Gastrocnemius medialis (tissue), 4 donors: ENCODE data around the gene CCL25. TPM values are rescaled to one million over a fixed set of nuclear protein-coding genes. Genes with fewer than 3 reads are reported as not detected.
"Not testable (repeated sequence)": the region's sequence is repeated elsewhere in the genome, so short reads cannot be mapped to it uniquely, and the experiment has no call there.

Experiments used
- ATAC-seq, 2 donors: fragments of 150-250 bp; one replicate each; pipeline ENCODE4 v1.9.1; 2016
- DNase-seq, 2 donors: peaks; one replicate each; pipeline ENCODE4 v3.0.0-alpha.2; 2019
- H3K27ac ChIP-seq, 4 donors: fragments of 200-600 bp; sonication (generic); 1 replicate in 1 of 4; 2 replicates in 3 of 4; pipeline ENCODE4 v1.5.1; 2016 to 2018; ENCODE audit warnings: mild to moderate bottlenecking in 2 of 4, moderate library complexity in 1 of 4
- H3K27me3 ChIP-seq, 3 donors: fragments of 200-600 bp; sonication (generic) in 2 of 3; 1 replicate in 1 of 3; 2 replicates in 2 of 3; pipeline versions ENCODE4 v1.5.1 to v1.6.0; 2016 to 2019; ENCODE audit warnings: mild to moderate bottlenecking in 1 of 3, moderate library complexity in 1 of 3
- H3K36me3 ChIP-seq, 2 donors: fragments of 200-600 bp; sonication (generic) in 1 of 2; one replicate each; pipeline ENCODE4 v1.5.1; 2017 to 2018
- H3K4me1 ChIP-seq, 2 donors: fragments of 200-600 bp; sonication (generic) in 1 of 2; one replicate each; pipeline ENCODE4 v1.5.1; 2016 to 2017; ENCODE audit warnings: mild to moderate bottlenecking in 2 of 2
- H3K4me3 ChIP-seq, 4 donors: fragments of 200-600 bp; sonication (generic) in 3 of 4; 1 replicate in 1 of 4; 2 replicates in 3 of 4; pipeline ENCODE4 v1.5.1; 2016 to 2019; ENCODE audit warnings: mild to moderate bottlenecking in 2 of 4
- H3K9me3 ChIP-seq, 3 donors: fragments of 200-600 bp; sonication (generic) in 2 of 3; 1 replicate in 1 of 3; 2 replicates in 2 of 3; pipeline ENCODE4 v1.5.1; 2016 to 2019
- CTCF ChIP-seq, 5 experiments: fragments of 450-650 bp in 3 of 5; fragments of 200-600 bp in 2 of 5; sonication (generic) in 2 of 5; IDR thresholded peaks in 4 of 5; conservative IDR thresholded peaks in 1 of 5; 1 replicate in 4 of 5; 2 replicates in 1 of 5; pipeline ENCODE4 v1.5.1; 2016 to 2019; ENCODE audit warnings: antibody characterized with exemption in 5 of 5, mild to moderate bottlenecking in 3 of 5, moderate library complexity in 3 of 5
- POLR2A ChIP-seq, 2 donors: fragments of 450-650 bp; IDR thresholded peaks; one replicate each; pipeline ENCODE4 v1.6.1; 2017; ENCODE audit warnings: antibody characterized with exemption in 2 of 2, mild to moderate bottlenecking in 2 of 2, moderate library complexity in 2 of 2
- in situ Hi-C, 4 donors: fragments of 200-750 bp; cut with MboI; loops; one replicate each; pipeline versions ENCODE4 v1.15.0 to v1.8.0; 2017; ENCODE audit warnings: low sequenced_read_pairs in 4 of 4
- intact Hi-C: fragments of 100-400 bp; cut with DNase I; formaldehyde crosslinking; loops from one replicate; pipeline ENCODE4 v1.15.1; 2023; ENCODE audit warnings: low total_unique reads
- total RNA-seq, 4 donors: library from RNA; depleted of rRNA; stranded (reverse); fragments of >200 nt; gene quantifications; one replicate each; pipeline versions ENCODE4 v1.1.0 to v1.2.3, GENCODE V29; 2016

Gene CCL25
- total RNA-seq, 4 donors from 2014 or later = not detected

DNA sequence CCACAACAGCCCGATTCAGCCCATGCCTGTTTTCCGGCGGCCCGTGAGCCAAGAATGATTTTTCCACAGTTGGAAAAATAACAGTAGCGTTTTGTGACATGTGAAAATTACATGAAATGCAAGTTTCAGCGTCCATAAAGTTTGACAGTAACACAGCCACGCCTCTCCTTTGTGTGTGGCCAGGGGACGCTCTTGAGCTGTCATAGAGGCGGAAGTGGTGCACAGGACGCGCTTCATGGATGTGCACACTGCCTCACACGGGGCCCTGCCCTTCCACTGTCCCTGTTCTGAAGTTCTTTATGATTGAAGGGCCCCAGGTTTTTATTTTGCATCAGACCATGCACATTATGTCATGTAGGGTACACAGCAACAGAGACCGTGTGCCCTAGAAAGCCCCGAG is 34.8 kb upstream of the CCL25 start:
- Histone ChIP-seq H3K27me3 (no peaks in the 10 kb centered on the region), H3K4me1 (no peaks in the 10 kb centered on the region), H3K27ac (no peak overlapping the region), H3K9me3 (no peaks in the 10 kb centered on the region), H3K4me3 (no peak overlapping the region), H3K36me3 (no peaks in the 10 kb centered on the region)
- intact Hi-C loops (no loop called here), in situ Hi-C loops (loop anchor here in 2 of 4 donors (25.0 kb wide), 1 partner anchor 244 kb away; no protein-coding TSS in a partner anchor)
- DNase-seq (no peak), ATAC-seq (no peak)
- TF ChIP-seq POLR2A (IDR thresholded peaks at IDR 0.05) (no peak), CTCF (IDR thresholded peaks at IDR 0.05 in 4 of 5, conservative IDR thresholded peaks at IDR 0.05 in 1 of 5) (no peak)

DNA sequence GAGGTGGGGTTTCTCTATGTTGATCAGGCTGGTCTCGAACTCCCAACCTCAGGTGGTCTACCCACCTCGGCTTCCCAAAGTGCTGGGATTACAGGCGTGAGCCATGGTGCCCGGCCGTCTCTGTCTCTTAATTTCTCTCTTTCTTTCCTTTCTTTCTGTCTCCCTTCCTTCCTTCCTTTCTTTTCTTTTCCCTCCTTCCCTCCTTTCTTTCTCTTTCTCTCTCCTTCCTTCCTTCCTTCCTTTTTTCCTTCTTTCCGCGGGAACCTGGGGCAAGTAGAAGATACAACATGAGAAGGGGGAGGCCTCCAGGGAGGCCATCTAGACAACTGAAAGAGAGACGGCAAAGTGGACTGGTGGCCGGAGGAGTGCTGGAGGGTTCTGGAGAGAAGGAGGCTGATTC is 31.9 kb upstream of the CCL25 start:
- Histone ChIP-seq H3K36me3 (no peaks in the 10 kb centered on the region), H3K27ac (no peak overlapping the region), H3K27me3 (no peaks in the 10 kb centered on the region), H3K4me3 (no peak overlapping the region), H3K4me1 (no peaks in the 10 kb centered on the region), H3K9me3 (no peaks in the 10 kb centered on the region)
- in situ Hi-C loops (loop anchor here in 2 of 4 donors (25.0 kb wide), 1 partner anchor 242 kb away; no protein-coding TSS in a partner anchor), intact Hi-C loops (no loop called here)
- TF ChIP-seq CTCF (IDR thresholded peaks at IDR 0.05 in 4 of 5, conservative IDR thresholded peaks at IDR 0.05 in 1 of 5) (no peak), POLR2A (IDR thresholded peaks at IDR 0.05) (no peak)
- DNase-seq = no peak
- no peak for ATAC-seq

DNA sequence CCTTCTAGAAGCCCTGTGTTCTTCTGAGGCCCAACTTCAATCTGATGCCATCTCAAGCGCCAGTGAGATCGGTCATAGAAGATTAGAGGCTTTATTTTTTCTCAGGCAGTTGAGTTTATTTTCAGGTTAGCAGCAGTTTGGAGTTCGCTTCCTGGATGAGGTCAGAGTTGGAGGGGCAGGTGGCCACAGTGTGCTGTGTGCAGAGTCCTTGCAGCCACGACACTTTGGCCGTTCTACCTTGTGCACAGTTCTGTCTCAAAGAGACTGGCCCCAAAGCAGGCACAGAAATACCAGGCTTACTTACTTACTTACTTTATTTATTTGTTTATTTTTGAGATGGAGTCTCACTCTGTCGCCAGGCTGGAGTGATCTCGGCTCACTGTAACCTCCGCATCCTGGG is 31.2 kb upstream of the CCL25 start:
- TF ChIP-seq CTCF (IDR thresholded peaks at IDR 0.05 in 4 of 5, conservative IDR thresholded peaks at IDR 0.05 in 1 of 5) (no peak), POLR2A (IDR thresholded peaks at IDR 0.05) (no peak)
- in situ Hi-C loops (loop anchor here in 2 of 4 donors (25.0 kb wide), 1 partner anchor 241 kb away; no protein-coding TSS in a partner anchor), intact Hi-C loops (no loop called here)
- H3K4me1 ChIP-seq = no peaks in the 10 kb centered on the region
- no peaks in the 10 kb centered on the region for H3K36me3 ChIP-seq
- no peak for ATAC-seq
- no peak overlapping the region for H3K4me3 ChIP-seq
- no peak overlapping the region for H3K27ac ChIP-seq
- H3K27me3 ChIP-seq = no peaks in the 10 kb centered on the region
- DNase-seq = no peak
- H3K9me3 ChIP-seq = no peaks in the 10 kb centered on the region

DNA sequence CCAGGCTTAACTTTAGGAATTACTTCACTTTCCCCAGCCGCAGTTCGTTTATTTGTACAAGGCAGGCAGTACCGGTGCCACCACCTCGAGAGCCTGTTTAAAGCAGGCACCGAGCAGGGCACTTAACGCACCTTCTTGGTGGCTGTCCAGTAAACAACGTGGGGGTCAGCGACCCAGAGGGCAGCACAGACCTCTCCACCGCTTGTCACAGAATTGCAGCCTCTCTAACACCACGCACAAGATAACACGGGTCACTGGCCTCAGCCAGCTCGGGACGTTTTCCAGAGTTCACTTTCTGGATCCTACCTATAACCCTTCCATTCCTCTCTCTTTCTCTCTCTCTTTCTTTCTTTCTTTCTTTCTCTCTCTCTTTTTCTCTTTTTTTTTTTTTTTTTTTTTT is 30.3 kb upstream of the CCL25 start:
- in situ Hi-C loops = loop anchor here in 2 of 4 donors (25.0 kb wide), 1 partner anchor 240 kb away; no protein-coding TSS in a partner anchor
- TF ChIP-seq POLR2A (IDR thresholded peaks at IDR 0.05) (no peak), CTCF (IDR thresholded peaks at IDR 0.05 in 4 of 5, conservative IDR thresholded peaks at IDR 0.05 in 1 of 5) (no peak)

GRCh38 chr19:8023371-8023770 is 29.2 kb upstream of the CCL25 start:
- H3K4me3 ChIP-seq = no peak overlapping the region
- no peak for ATAC-seq
- H3K9me3 ChIP-seq = no peaks in the 10 kb centered on the region
- DNase-seq = no peak
- intact Hi-C loops (no loop called here), in situ Hi-C loops (loop anchor here in 2 of 4 donors (25.0 kb wide), 1 partner anchor 239 kb away; no protein-coding TSS in a partner anchor)
- H3K27ac ChIP-seq = no peak overlapping the region
- no peaks in the 10 kb centered on the region for H3K27me3 ChIP-seq
- H3K4me1 ChIP-seq = no peaks in the 10 kb centered on the region
- TF ChIP-seq POLR2A (IDR thresholded peaks at IDR 0.05) (no peak), CTCF (IDR thresholded peaks at IDR 0.05 in 4 of 5, conservative IDR thresholded peaks at IDR 0.05 in 1 of 5) (no peak)
- no peaks in the 10 kb centered on the region for H3K36me3 ChIP-seq

More for the DNA sequence above, 30.3 kb upstream of the CCL25 start:
- Histone ChIP-seq H3K27ac (no peak overlapping the region), H3K36me3 (no peaks in the 10 kb centered on the region), H3K4me3 (no peak overlapping the region), H3K4me1 (no peaks in the 10 kb centered on the region), H3K27me3 (no peaks in the 10 kb centered on the region), H3K9me3 (no peaks in the 10 kb centered on the region)
- intact Hi-C loops = no loop called here
- no peak for DNase-seq
- no peak for ATAC-seq

- H3K27me3 ChIP-seq, intact Hi-C loops, H3K27ac ChIP-seq, DNase-seq, ATAC-seq, H3K9me3 ChIP-seq, H3K4me1 ChIP-seq, H3K36me3 ChIP-seq, H3K4me3 ChIP-seq: not testable (repeated sequence)
- in situ Hi-C loops = loop anchor here in 2 of 4 donors (25.0 kb wide), 1 partner anchor 238 kb away; no protein-coding TSS in a partner anchor
Measured at GRCh38 chr19:8024256-8024655, 28.3 kb upstream of the CCL25 start.
